Measurements from ENCODE around the gene KDM1B.
"Not testable (repeated sequence)": the region's sequence is repeated elsewhere in the genome, so short reads cannot be mapped to it uniquely, and the experiment has no call there.

The KDM1B gene

GRCh38 chr6:18231856-18232255 is 76.6 kb downstream of the KDM1B start:
- not testable (repeated sequence) for DNase-seq (ENCODE audit: low spot score)

GRCh38 chr6:18233770-18234169 is 78.5 kb downstream of the KDM1B start:
- not testable (repeated sequence) for DNase-seq (ENCODE audit: low spot score)

- no peak for DNase-seq (ENCODE audit: low spot score)
These were observed 79.3 kb downstream of the KDM1B start for GRCh38 chr6:18234564-18234963.

- DNase-seq (ENCODE audit: low spot score): no peak
These were observed 80.3 kb downstream of the KDM1B start for GRCh38 chr6:18235524-18235923.

GRCh38 chr6:18237167-18237566 is 81.9 kb downstream of the KDM1B start:
- no peak for DNase-seq (ENCODE audit: low spot score)

DNA sequence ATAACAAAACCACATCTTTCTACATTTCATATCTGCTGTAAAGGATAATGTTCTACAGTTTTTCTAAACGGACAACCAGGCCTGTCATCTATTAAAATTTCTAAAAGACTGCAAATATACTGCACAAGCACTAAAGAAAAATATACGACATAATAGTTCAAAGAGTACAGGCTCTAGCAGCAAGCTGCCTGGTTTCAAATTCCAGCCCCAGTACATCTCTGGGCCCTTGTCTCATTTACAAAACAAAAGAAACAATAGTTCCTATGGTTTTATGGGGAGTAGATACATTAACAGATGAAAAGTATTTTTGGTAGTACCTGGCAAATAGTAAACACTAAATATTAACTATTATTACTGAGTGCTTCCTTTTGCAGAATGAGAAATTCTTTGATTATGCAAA is 85.0 kb downstream of the KDM1B start:
- DNase-seq (ENCODE audit: low spot score): no peak

DNA sequence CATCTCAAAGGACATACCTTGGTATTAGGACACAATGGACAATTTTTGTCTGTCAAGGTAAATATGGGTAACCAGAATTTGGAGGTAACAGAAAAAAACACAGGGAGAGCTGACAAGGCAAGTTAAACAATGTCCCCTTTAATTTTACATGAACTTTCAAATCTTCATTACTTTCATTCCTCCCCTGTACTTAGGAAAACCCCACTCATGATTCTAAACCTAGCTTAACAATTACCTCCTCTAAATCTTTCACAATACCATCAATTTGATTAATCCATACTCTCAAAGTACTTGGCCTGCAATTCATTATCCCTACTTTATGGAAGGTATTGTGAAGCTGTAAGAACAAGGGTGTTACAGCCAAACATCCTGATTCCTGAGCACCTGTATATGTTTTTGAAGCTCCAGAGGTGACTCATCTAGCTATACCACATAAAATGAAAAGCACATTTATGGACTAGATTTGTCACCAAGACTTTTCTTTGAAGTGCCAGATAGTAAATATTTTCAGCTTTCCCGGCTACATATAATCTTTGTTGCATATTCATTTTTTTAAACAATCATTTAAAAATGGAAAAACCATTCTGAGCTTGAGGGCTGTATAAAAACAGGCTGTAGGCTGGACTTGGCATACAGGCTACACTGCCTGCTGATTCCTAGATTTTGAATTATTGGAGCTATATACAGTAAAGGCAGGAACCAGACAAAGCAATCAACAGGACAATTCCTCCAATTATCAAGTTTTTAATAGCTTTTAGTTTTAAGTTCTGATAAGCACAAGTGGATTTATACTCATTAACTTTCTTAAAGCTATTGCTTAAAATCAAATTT is 86.2 kb downstream of the KDM1B start:
- DNase-seq (ENCODE audit: low spot score): peak; percentile 39

- DNase-seq (ENCODE audit: low spot score): peak; percentile 88
These were observed 87.0 kb downstream of the KDM1B start for GRCh38 chr6:18242062-18242851.

DNA sequence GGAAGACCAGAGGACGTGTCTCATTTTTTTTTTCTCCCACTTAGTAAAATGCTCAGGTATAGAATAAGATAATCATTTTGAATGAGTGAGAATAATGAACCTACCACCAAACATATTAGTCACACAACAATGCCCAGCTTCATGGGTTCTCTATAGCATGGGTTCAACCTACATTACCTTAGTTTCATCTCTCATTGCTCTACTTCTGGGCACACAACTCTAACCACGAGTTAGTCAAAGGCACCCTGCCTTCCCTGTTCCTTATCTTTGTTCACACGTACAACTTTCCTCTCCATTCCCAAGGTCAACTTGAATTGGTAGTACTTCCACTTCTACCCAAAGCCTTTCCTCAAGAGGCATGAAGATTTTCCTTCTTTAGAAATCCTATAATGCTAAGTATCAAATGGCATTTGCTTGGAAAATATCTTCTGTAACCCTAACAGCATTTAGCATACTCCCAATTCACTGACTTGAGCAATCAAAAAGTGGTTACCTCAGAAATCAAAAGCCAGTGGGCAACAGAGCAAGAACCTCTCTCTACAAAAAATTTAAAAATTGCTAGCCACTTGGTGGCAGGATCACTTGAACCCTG is 88.2 kb downstream of the KDM1B start:
- DNase-seq (ENCODE audit: low spot score): no peak

GRCh38 chr6:18244251-18244650 is 89.0 kb downstream of the KDM1B start:
- no peak for DNase-seq (ENCODE audit: low spot score)

GRCh38 chr6:18245079-18245478 is 89.9 kb downstream of the KDM1B start:
- no peak for DNase-seq (ENCODE audit: low spot score)

DNA sequence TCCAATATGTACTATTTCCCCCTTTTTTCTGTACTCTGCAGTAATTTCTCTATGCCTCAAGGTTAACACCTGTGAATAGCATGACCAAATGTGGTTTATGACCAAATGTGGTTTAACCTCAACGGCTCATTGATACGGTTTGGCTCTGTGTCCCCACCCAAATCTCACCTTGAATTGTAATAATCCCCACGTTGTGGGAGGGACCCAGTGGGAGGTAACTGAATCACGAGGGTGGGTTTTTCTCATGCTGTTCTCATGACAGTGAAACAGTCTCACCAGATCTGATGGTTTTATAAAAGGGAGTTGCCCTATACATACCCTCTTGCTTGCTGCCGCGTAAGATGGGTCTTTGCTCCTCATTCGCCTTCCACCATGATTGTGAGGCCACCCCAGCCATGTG is 90.4 kb downstream of the KDM1B start:
- DNase-seq (ENCODE audit: low spot score): no peak

GRCh38 chr6:18246205-18246604 is 91.0 kb downstream of the KDM1B start:
- no peak for DNase-seq (ENCODE audit: low spot score)

- DNase-seq (ENCODE audit: low spot score): no peak
These were observed 91.8 kb downstream of the KDM1B start for GRCh38 chr6:18247002-18247401.

DNA sequence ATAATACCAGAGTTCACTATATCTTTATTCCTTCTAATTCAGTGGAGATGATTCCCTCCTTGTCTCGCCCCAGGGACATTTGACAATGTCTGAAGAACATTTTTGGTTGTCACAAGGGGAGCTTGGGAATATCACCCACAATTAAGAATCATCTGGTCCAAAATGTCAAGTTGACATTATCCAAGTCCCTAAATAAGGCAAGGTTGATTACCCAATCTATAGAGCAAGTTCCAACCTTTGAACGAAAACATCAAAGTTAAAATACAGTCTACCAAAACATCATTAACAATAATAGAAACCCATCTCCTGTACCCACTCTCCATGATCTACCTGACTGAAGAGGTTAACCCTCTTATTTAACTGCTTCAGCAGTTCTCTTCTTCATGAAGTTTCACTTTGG is 93.5 kb downstream of the KDM1B start:
- DNase-seq (ENCODE audit: low spot score): no peak

DNA sequence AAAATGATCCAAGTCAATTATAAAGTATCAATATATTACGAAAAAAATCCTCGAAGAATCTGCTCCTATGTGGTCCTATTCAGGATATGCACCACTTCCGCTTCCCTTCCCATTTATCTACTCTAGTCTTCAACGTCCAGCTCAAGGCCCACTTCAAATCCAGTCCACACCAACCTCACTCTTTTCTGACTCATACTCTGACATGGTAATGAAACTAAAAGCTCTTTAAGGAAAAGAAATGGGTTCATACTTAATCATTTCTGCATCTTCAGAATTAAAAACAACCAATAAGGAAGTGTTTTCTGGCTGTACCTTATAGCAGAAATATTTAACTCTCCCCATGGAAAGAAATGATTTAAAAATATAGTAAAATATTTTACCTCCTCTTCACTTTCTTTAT is 94.0 kb downstream of the KDM1B start:
- DNase-seq (ENCODE audit: low spot score): no peak

GRCh38 chr6:18253635-18254034 is 98.4 kb downstream of the KDM1B start:
- no peak for DNase-seq (ENCODE audit: low spot score)

DNA sequence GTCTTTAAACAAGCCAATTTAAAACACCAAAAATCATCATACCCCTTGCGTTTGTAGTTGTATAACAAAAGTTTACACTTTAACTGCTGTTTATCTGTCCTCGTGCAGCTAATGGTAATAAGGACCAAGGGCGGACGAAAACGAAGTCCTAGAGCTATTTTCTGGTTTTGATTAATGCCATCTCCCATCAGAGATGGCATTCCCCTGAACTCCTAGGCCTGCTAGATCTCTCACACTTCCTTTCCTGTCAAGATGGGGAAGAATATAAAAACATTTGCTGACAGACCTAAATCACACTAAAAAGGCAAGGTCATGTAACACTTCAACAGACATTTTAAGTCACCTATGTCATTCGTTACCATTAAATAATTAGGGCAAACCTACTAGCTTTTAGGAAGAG is 99.6 kb downstream of the KDM1B start:
- no peak for DNase-seq (ENCODE audit: low spot score)

GRCh38 chr6:18259675-18260447 is 104.6 kb downstream of the KDM1B start:
- no peak for DNase-seq (ENCODE audit: low spot score)

DNA sequence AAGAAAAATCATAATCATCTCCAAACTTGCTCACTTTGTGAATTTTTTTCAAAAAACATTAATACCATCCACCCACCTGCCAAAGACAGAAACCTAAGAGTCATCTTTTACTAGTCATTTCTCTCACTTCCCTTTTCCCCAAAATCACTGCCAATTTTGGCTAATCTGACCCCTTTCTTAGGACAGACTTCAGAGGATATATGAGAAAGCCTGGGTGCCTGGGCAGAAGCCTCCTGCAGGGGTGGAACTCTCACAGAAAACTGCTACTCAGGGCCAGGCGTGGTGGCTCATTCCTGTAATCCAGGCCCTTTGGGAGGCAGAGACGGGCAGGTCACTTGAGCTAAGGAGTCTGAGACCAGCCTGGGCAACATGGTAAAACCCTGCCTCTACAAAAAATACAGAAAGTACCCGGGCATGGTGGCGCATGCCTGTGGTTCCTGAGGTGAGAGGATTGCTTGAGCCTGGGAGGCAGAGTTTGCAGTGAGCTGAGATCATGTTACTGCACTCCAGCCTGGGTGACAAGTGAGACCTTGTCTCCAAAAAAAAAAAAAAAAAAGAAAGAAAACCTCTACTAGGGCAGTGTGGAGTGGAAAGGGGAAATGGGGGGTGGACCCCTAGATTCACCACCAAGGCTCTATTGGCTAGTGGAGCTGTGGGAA is 105.4 kb downstream of the KDM1B start:
- peak; percentile 72 for DNase-seq (ENCODE audit: low spot score)

DNA sequence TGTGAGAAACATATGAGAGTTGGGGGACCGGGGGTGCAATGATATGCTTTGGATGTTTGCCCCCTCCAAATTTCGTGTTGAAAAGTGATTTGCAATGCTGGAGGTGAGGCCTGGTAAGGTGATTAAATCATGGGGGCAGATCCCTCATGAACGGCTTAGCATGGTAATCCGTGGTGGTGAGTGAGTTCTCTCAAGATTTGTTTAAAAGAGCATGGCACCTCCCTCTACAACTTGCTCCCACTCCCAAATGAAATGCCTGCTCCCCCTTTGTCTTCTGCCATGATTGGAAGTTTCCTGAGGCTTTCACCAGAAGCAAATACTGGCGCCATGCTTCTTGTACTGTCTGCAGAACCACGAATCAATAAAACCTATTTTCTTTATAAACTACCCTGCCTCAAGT is 106.7 kb downstream of the KDM1B start:
- no peak for DNase-seq (ENCODE audit: low spot score)
